K562 (cell line): ENCODE results near the gene ADGRE1. TPM values are rescaled to one million over a fixed set of nuclear protein-coding genes. Genes with fewer than 3 reads are reported as not detected.

Source experiments
- ATAC-seq: fragments of 200-7000 bp; cut with Tn5 transposase; 3 replicates; pipeline ENCODE4 v1.9.1; 2020; ENCODE audit warnings: moderate library complexity
- BruUV-seq: library from RNA; stranded (reverse); fragments of 400-500 nt; replicated peaks from 2 replicates; lab custom pipeline; 2021; lab: Mats Ljungman, UMichigan
- CTCF ChIA-PET: fragments of 300-600 bp; formaldehyde crosslinking; extraction: SDS; loops from one replicate; lab custom pipeline; 2021; ENCODE audit warnings: low intra/inter-chr PET ratio; lab: Yijun Ruan, JAX
- POLR2A ChIA-PET: fragments of 300-600, 350-650 bp; sonication (Branson Sonifier 250); formaldehyde crosslinking; extraction: SDS; loops from one replicate; lab custom pipeline; 2021; ENCODE audit warnings: antibody characterized with exemption, inconsistent platforms; lab: Yijun Ruan, JAX
- DNase-seq, 4 experiments: peaks; one replicate each; pipeline versions ENCODE4 v3.0.0 to v3.0.0-alpha.2; 2011 to 2018; ENCODE audit warnings: low spot score in 3 of 4, mixed read lengths in 3 of 4; ENCODE audit errors: extremely low read depth in 1 of 4
- FAIRE-seq: peaks from 2 replicates; lab custom pipeline; 2011; peaks lifted over from hg19 to GRCh38; lab: Jason Lieb, UNC
- H2AFZ ChIP-seq: 2 replicates; pipeline ENCODE4 v1.6.0; 2011; ENCODE audit warnings: low read depth, low read length, control low read depth, inconsistent platforms
- H3K27ac ChIP-seq: fragments of 200-600 bp; 3 replicates; pipeline ENCODE4 v1.8.0; 2011; ENCODE audit warnings: low read depth, mild to moderate bottlenecking, control low read depth, inconsistent platforms, low read length, moderate library complexity, mixed read lengths; ENCODE audit errors: extremely low read depth
- H3K27me3 ChIP-seq, 2 experiments: fragments of 300-600 bp in 1 of 2; 2 replicates in 1 of 2; 3 replicates in 1 of 2; pipeline versions ENCODE4 v1.6.0 to v1.8.0; 2011; ENCODE audit warnings: inconsistent platforms in 2 of 2, low read length in 2 of 2, mild to moderate bottlenecking in 1 of 2, mixed read lengths in 1 of 2, moderate library complexity in 1 of 2; ENCODE audit not compliant: control insufficient read depth in 2 of 2, insufficient read depth in 2 of 2
- H3K36me3 ChIP-seq: fragments of 300-600 bp; 3 replicates; pipeline ENCODE4 v1.8.0; 2011; ENCODE audit warnings: mild to moderate bottlenecking, low read length, inconsistent platforms; ENCODE audit not compliant: control insufficient read depth, insufficient read depth
- H3K4me1 ChIP-seq, 2 experiments: fragments of 200-600 bp in 1 of 2; replicated peaks in 1 of 2; 2 replicates in 1 of 2; 3 replicates in 1 of 2; pipeline versions ENCODE4 v1.5.1 to v1.8.0; 2011; ENCODE audit warnings: inconsistent platforms in 2 of 2, low read length in 2 of 2, mild to moderate bottlenecking in 1 of 2, mixed read lengths in 1 of 2, moderate library complexity in 1 of 2; ENCODE audit not compliant: control insufficient read depth in 2 of 2, insufficient read depth in 2 of 2
- H3K4me2 ChIP-seq: 2 replicates; pipeline ENCODE4 v1.6.1; 2011; ENCODE audit warnings: low read length, control low read depth, inconsistent platforms, mixed read lengths; ENCODE audit not compliant: insufficient read depth
- H3K4me3 ChIP-seq: fragments of 200-600 bp; sonication (generic), shearing (Covaris generic); 2 replicates; pipeline ENCODE4 v1.5.1; 2016; ENCODE audit warnings: control low read depth, inconsistent platforms
- H3K79me2 ChIP-seq: fragments of 200-600 bp; 3 replicates; pipeline ENCODE4 v1.8.0; 2011; ENCODE audit warnings: low read length, inconsistent platforms; ENCODE audit not compliant: control insufficient read depth, insufficient read depth
- H3K9ac ChIP-seq, 2 experiments: 2 replicates each; pipeline versions ENCODE4 v1.6.0 to v1.6.1; 2011; ENCODE audit warnings: low read depth in 2 of 2, low read length in 2 of 2, control low read depth in 1 of 2, inconsistent platforms in 1 of 2, mild to moderate bottlenecking in 1 of 2, mixed read lengths in 1 of 2; ENCODE audit not compliant: insufficient read depth in 1 of 2
- H3K9me1 ChIP-seq: one replicate; pipeline ENCODE4 v1.6.0; 2011; ENCODE audit warnings: inconsistent platforms, mild to moderate bottlenecking, low read length, moderate library complexity; ENCODE audit not compliant: control insufficient read depth, insufficient read depth
- H3K9me3 ChIP-seq: replicated peaks from 2 replicates; pipeline ENCODE4 v1.5.1; 2011; ENCODE audit warnings: low read depth, low read length, inconsistent platforms; ENCODE audit not compliant: control insufficient read depth, insufficient read depth
- H4K20me1 ChIP-seq: replicated peaks from 2 replicates; pipeline ENCODE4 v1.6.1; 2011; ENCODE audit warnings: low read length, inconsistent platforms, mixed read lengths; ENCODE audit not compliant: control insufficient read depth, insufficient read depth
- BCOR ChIP-seq: fragments of 450-650 bp; IDR thresholded peaks from 2 replicates; pipeline ENCODE4 v1.6.1; 2016
- CTCF ChIP-seq, 3 experiments: IDR thresholded peaks in 2 of 3; conservative IDR thresholded peaks in 1 of 3; 2 replicates each; pipeline ENCODE4 v1.5.1; 2011 to 2012; ENCODE audit warnings: low read length in 3 of 3, mild to moderate bottlenecking in 3 of 3, control low read depth in 2 of 3, improper control_type of control experiment in 1 of 3, inconsistent platforms in 1 of 3, low read depth in 1 of 3, mixed read lengths in 1 of 3, moderate library complexity in 1 of 3; ENCODE audit not compliant: insufficient read depth in 2 of 3
- GABPB1 ChIP-seq: sonication (generic); formaldehyde crosslinking; IDR thresholded peaks from 2 replicates; pipeline ENCODE4 v1.8.0; 2022; ENCODE audit warnings: mild to moderate bottlenecking, missing genetic modification reagents
- HMBOX1 ChIP-seq: sonication (generic); IDR thresholded peaks from 2 replicates; pipeline ENCODE4 v1.6.1; 2016
- JUNB ChIP-seq: fragments of 450-650 bp; formaldehyde crosslinking; conservative IDR thresholded peaks from 2 replicates; pipeline ENCODE4 v1.4.0; 2020; ENCODE audit warnings: mild to moderate bottlenecking
- MITF ChIP-seq: IDR thresholded peaks from 2 replicates; pipeline ENCODE4 v1.6.1; 2014; ENCODE audit warnings: antibody characterized with exemption
- RUNX1 ChIP-seq: sonication (generic); IDR thresholded peaks from 2 replicates; pipeline ENCODE4 v1.6.1; 2016; ENCODE audit warnings: antibody characterized with exemption, low read depth
- SIN3A ChIP-seq, 2 experiments: fragments of 150-350 bp in 1 of 2; IDR thresholded peaks; 2 replicates each; pipeline ENCODE4 v1.6.1; 2011 to 2016; ENCODE audit warnings: borderline replicate concordance in 2 of 2, low read depth in 2 of 2, low read length in 2 of 2, mild to moderate bottlenecking in 2 of 2, moderate library complexity in 2 of 2; ENCODE audit not compliant: control insufficient read depth in 1 of 2
- SMAD2 ChIP-seq: fragments of 150-350 bp; IDR thresholded peaks from 2 replicates; pipeline ENCODE4 v1.6.1; 2014; ENCODE audit warnings: low read depth, mild to moderate bottlenecking, low read length
- SRSF1 ChIP-seq: fragments of 200-400 bp; formaldehyde crosslinking; IDR thresholded peaks from 2 replicates; pipeline ENCODE4 v1.6.1; 2017; ENCODE audit warnings: mild to moderate bottlenecking, low read depth, low read length, moderate library complexity
- ZBTB2 ChIP-seq: fragments of 450-650 bp; IDR thresholded peaks from 2 replicates; pipeline ENCODE4 v1.6.1; 2016; ENCODE audit warnings: antibody characterized with exemption
- ZBTB34 ChIP-seq: fragments of 250-450 bp; sonication (Bioruptor Pico); IDR thresholded peaks from 2 replicates; pipeline ENCODE4 v1.8.0; 2021; ENCODE audit warnings: mild to moderate bottlenecking, moderate library complexity
- ZBTB49 ChIP-seq: sonication (generic); formaldehyde crosslinking; IDR thresholded peaks from 2 replicates; pipeline ENCODE4 v1.8.0; 2022; ENCODE audit warnings: missing genetic modification reagents, mild to moderate bottlenecking, borderline replicate concordance
- WGBS: fragments of 100-300 bp; shearing (Covaris generic); methylation state at CpG from one replicate; pipeline ENCODE4 v1.1.6; 2016; ENCODE audit warnings: low coverage, mixed read lengths; ENCODE audit not compliant: insufficient coverage; ENCODE audit errors: missing lambda C conversion rate; 5-methylcytosine and 5-hydroxymethylcytosine counted together
- in situ Hi-C: fragments of 300-500 bp; cut with MboI; formaldehyde crosslinking; loops from 4 replicates; pipeline ENCODE4 v1.15.0; 2018; ENCODE audit warnings: inconsistent platforms, mixed read lengths
- intact Hi-C: fragments of 100-400 bp; cut with micrococcal nuclease; formaldehyde crosslinking; loops from 2 replicates; pipeline ENCODE4 v1.14.2; 2022
- polyA plus RNA-seq, 8 experiments: library from polyadenylated mRNA; depleted of rRNA in 4 of 8; stranded (reverse) in 5 of 8; unstranded in 3 of 8; fragments of >200 nt; fragmentation: Nextera tagmentation in 2 of 8; fragmentation: Illumina TruSeq in 1 of 8; extraction: Ambion mirVana in 2 of 8; extraction: Trizol in 1 of 8; gene quantifications; 2 replicates each; pipeline versions ENCODE4 v1.2.1 to v1.2.3, GENCODE V29; 2011 to 2014; ENCODE audit warnings: inconsistent platforms in 1 of 8, missing spikeins in 1 of 8
- total RNA-seq, 7 experiments: library from RNA; depleted of rRNA in 6 of 7; stranded (reverse); fragments of >200 nt in 6 of 7; fragmentation: Illumina TruSeq in 2 of 7; extraction: Trizol in 2 of 7; gene quantifications; 2 replicates each; pipeline versions ENCODE4 v1.2.1 to v1.2.3, GENCODE V29; 2011 to 2021; ENCODE audit warnings: low replicate concordance in 1 of 7

ADGRE1 gene
- total and polyA plus RNA-seq, 9 of the 15 experiments (the other 6 are each of a cell fraction or from before 2014, with no cell fraction given) = 0.09 to 0.49 (median 0.25) TPM; not detected in 1

GRCh38 chr19:6970021-6970420 lies 82.6 kb downstream of the ADGRE1 start:
- BruUV-seq = no TSS peak
- H3K4me1 ChIP-seq = no peaks in the 10 kb centered on the region
- H3K4me3 ChIP-seq = no peak overlapping the region
- in situ Hi-C loops = no loop called here
- intact Hi-C loops = no loop called here
- no peak overlapping the region for H3K27ac ChIP-seq
- H3K9ac ChIP-seq = no peak overlapping the region
- DNase-seq (no peak), FAIRE-seq (no peak), ATAC-seq (no peak)
- no peaks in the 10 kb centered on the region for H3K36me3 ChIP-seq
- CTCF ChIA-PET = no interaction called here
- no peak overlapping the region for H2AFZ ChIP-seq
- no peaks in the 10 kb centered on the region for H3K79me2 ChIP-seq
- POLR2A ChIA-PET = interaction anchor here (0.6 kb wide), 1 partner anchor 31 kb away, joined by 3 read pairs; no protein-coding TSS in a partner anchor
- 5% methylated on average over 2 of the region's 2 CpGs for WGBS
- H4K20me1 ChIP-seq = no peaks in the 10 kb centered on the region
- H3K9me1 ChIP-seq = no peaks in the 10 kb centered on the region
- H3K9me3 ChIP-seq = no peaks in the 10 kb centered on the region
- peaks cover 5 to 14% of the 10 kb centered on the region in 2 experiments; a peak in 4 of 5 replicates for H3K27me3 ChIP-seq
- H3K4me2 ChIP-seq = no peak overlapping the region
- TF ChIP-seq JUNB (CRISPR knock-in tag) = no peak
- no peak for TF ChIP-seq CTCF (IDR thresholded peaks at IDR 0.05 in 2 of 3, conservative IDR thresholded peaks at IDR 0.05 in 1 of 3; ENCODE audit: insufficient read depth in 2 of 3, low read depth in 1 of 3, low read length in 3 of 3)
- TF ChIP-seq RUNX1 = no peak
- TF ChIP-seq SRSF1 = no peak
- no peak for TF ChIP-seq ZBTB34 (CRISPR knock-in tag)
- no peak for TF ChIP-seq MITF
- TF ChIP-seq ZBTB2 = no peak
- no peak for TF ChIP-seq BCOR
- no peak for TF ChIP-seq SMAD2
- TF ChIP-seq SIN3A (IDR thresholded peaks at IDR 0.05; ENCODE audit: borderline replicate concordance in 2 of 2, control insufficient read depth in 1 of 2, low read depth in 2 of 2, low read length in 2 of 2) = no peak
- TF ChIP-seq HMBOX1 = no peak
- TF ChIP-seq ZBTB49 (CRISPR knock-in tag) = no peak
- no peak for TF ChIP-seq GABPB1 (CRISPR knock-in tag)
